HCT116 (cell line): ENCODE results near the gene CDH26. TPM values are rescaled to one million over a fixed set of nuclear protein-coding genes. Genes with fewer than 3 reads are reported as not detected.

Source experiments
- ATAC-seq: fragments of 200-7000 bp; cut with Tn5 transposase; 2 replicates; pipeline ENCODE4 v1.9.1; 2020; ENCODE audit warnings: mild to moderate bottlenecking, moderate library complexity
- BruUV-seq: library from RNA; stranded (reverse); fragments of 400-500 nt; replicated peaks from 2 replicates; lab custom pipeline; 2021; lab: Mats Ljungman, UMichigan
- CTCF ChIA-PET: fragments of 300-600 bp; sonication (Branson Sonifier 250); formaldehyde crosslinking; loops from one replicate; lab custom pipeline; 2021; ENCODE audit warnings: antibody characterized with exemption; lab: Charles Lee
- POLR2A ChIA-PET: fragments of 300-600, 350-600 bp; sonication (Branson Sonifier 250); formaldehyde crosslinking; loops from one replicate; lab custom pipeline; 2021; ENCODE audit warnings: antibody characterized with exemption; lab: Charles Lee
- RAD21 ChIA-PET, 2 experiments: fragments of 300-600 bp; sonication (Branson Sonifier 250); formaldehyde crosslinking; loops; one replicate each; lab custom pipeline; 2023; ENCODE audit warnings: low total read pairs in 2 of 2; ENCODE audit not compliant: uncharacterized antibody in 2 of 2, unreplicated experiment in 2 of 2, low non-redundant PET in 1 of 2; lab: Charles Lee
- DNase-seq: peaks from one replicate; pipeline ENCODE4 v3.0.0-alpha.2; 2010; ENCODE audit warnings: low read depth, low spot score
- H2AFZ ChIP-seq: fragments of 200-600 bp; shearing (Covaris generic), sonication (generic); 2 replicates; pipeline ENCODE4 v1.6.1; 2017; ENCODE audit warnings: low read depth, mixed run types, mixed read lengths, antibody characterized with exemption, low read length; ENCODE audit not compliant: poor library complexity, severe bottlenecking
- H3K27ac ChIP-seq: 2 replicates; pipeline ENCODE4 v1.5.1; 2012; ENCODE audit warnings: low read depth, low read length
- H3K27me3 ChIP-seq: fragments of 200-600 bp; sonication (generic); 2 replicates; pipeline ENCODE4 v1.6.1; 2016; ENCODE audit warnings: mixed run types, low read length, mixed read lengths; ENCODE audit not compliant: insufficient read depth
- H3K36me3 ChIP-seq, 2 experiments: fragments of 200-500 bp in 1 of 2; fragments of 200-600 bp in 1 of 2; sonication (Bioruptor generic) in 1 of 2; sonication (generic) in 1 of 2; 2 replicates each; pipeline versions ENCODE4 v1.5.1 to v1.6.1; 2014 to 2016; ENCODE audit warnings: low read length in 2 of 2, inconsistent platforms in 1 of 2, mixed read lengths in 1 of 2, mixed run types in 1 of 2; ENCODE audit not compliant: insufficient read depth in 2 of 2, control insufficient read depth in 1 of 2
- H3K4me1 ChIP-seq, 2 experiments: fragments of 200-600 bp in 1 of 2; sonication (generic) in 1 of 2; 2 replicates each; pipeline versions ENCODE4 v1.5.1 to v1.6.1; 2012 to 2017; ENCODE audit warnings: low read length in 2 of 2, inconsistent platforms in 1 of 2, mild to moderate bottlenecking in 1 of 2, mixed read lengths in 1 of 2, mixed run types in 1 of 2, moderate library complexity in 1 of 2; ENCODE audit not compliant: insufficient read depth in 2 of 2, control insufficient read depth in 1 of 2
- H3K4me2 ChIP-seq: fragments of 200-600 bp; sonication (generic); 2 replicates; pipeline ENCODE4 v1.6.1; 2017; ENCODE audit warnings: mixed run types, low read length, mixed read lengths
- H3K4me3 ChIP-seq, 2 experiments: fragments of 200-600 bp in 1 of 2; sonication (generic) in 1 of 2; replicated peaks in 1 of 2; 2 replicates each; pipeline ENCODE4 v1.5.1; 2011 to 2016; ENCODE audit warnings: low read length in 2 of 2, control low read depth in 1 of 2, low read depth in 1 of 2, mild to moderate bottlenecking in 1 of 2, mixed read lengths in 1 of 2, mixed run types in 1 of 2
- H3K79me2 ChIP-seq: fragments of 200-600 bp; sonication (generic); 2 replicates; pipeline ENCODE4 v1.6.1; 2017; ENCODE audit warnings: mild to moderate bottlenecking, mixed run types, low read length, moderate library complexity, mixed read lengths; ENCODE audit not compliant: insufficient read depth
- H3K9ac ChIP-seq: fragments of 200-600 bp; sonication (generic); 2 replicates; pipeline ENCODE4 v1.6.1; 2016; ENCODE audit warnings: low read length, mixed read lengths
- H3K9me2 ChIP-seq: fragments of 200-600 bp; sonication (generic), shearing (Covaris generic); 2 replicates; pipeline ENCODE4 v1.6.1; 2017; ENCODE audit warnings: mixed run types, mild to moderate bottlenecking, moderate library complexity; ENCODE audit not compliant: insufficient read depth
- H3K9me3 ChIP-seq, 2 experiments: fragments of 200-500 bp in 1 of 2; fragments of 200-600 bp in 1 of 2; sonication (Bioruptor generic) in 1 of 2; sonication (generic) in 1 of 2; 2 replicates each; pipeline ENCODE4 v1.6.1; 2014 to 2017; ENCODE audit warnings: low read length in 2 of 2, mixed read lengths in 2 of 2, inconsistent platforms in 1 of 2, low read depth in 1 of 2, mild to moderate bottlenecking in 1 of 2, mixed run types in 1 of 2, moderate library complexity in 1 of 2; ENCODE audit not compliant: control insufficient read depth in 1 of 2, insufficient read depth in 1 of 2
- H4K20me1 ChIP-seq: fragments of 200-600 bp; sonication (generic), shearing (Covaris generic); 2 replicates; pipeline ENCODE4 v1.6.1; 2017; ENCODE audit warnings: mixed run types, mild to moderate bottlenecking, moderate library complexity; ENCODE audit not compliant: insufficient read depth
- CBX3 ChIP-seq: IDR thresholded peaks from 2 replicates; pipeline ENCODE4 v1.6.1; 2012; ENCODE audit warnings: low read depth
- CEBPB ChIP-seq: IDR thresholded peaks from 2 replicates; pipeline ENCODE4 v1.6.1; 2012; ENCODE audit warnings: low read depth
- EGR1 ChIP-seq: IDR thresholded peaks from 2 replicates; pipeline ENCODE4 v1.6.1; 2012; ENCODE audit warnings: low read depth
- SIN3A ChIP-seq: IDR thresholded peaks from 2 replicates; pipeline ENCODE4 v1.6.1; 2012; ENCODE audit warnings: low read depth
- SP1 ChIP-seq: IDR thresholded peaks from 2 replicates; pipeline ENCODE4 v1.6.1; 2012; ENCODE audit warnings: low read depth
- ZNF274 ChIP-seq: fragments of 200-500 bp; sonication (Bioruptor generic); IDR thresholded peaks from 2 replicates; pipeline ENCODE4 v1.6.1; 2014; ENCODE audit warnings: mild to moderate bottlenecking, low read depth, low read length, inconsistent platforms
- intact Hi-C: fragments of 100-400 bp; cut with micrococcal nuclease; formaldehyde crosslinking; loops from 2 replicates; pipeline ENCODE4 v1.10.0; 2022
- total RNA-seq: library from RNA; stranded (reverse); gene quantifications from one replicate; pipeline ENCODE4 v1.2.1, GENCODE V29; 2021; ENCODE audit not compliant: unreplicated experiment
- TF ChIP-seq, protein P1 (sequence below): IDR thresholded peaks from 2 replicates; pipeline ENCODE4 v1.6.1; 2012; ENCODE audit warnings: low read depth

CDH26 gene
- total RNA-seq, 1 experiment from 2014 or later: 0.34 TPM

DNA sequence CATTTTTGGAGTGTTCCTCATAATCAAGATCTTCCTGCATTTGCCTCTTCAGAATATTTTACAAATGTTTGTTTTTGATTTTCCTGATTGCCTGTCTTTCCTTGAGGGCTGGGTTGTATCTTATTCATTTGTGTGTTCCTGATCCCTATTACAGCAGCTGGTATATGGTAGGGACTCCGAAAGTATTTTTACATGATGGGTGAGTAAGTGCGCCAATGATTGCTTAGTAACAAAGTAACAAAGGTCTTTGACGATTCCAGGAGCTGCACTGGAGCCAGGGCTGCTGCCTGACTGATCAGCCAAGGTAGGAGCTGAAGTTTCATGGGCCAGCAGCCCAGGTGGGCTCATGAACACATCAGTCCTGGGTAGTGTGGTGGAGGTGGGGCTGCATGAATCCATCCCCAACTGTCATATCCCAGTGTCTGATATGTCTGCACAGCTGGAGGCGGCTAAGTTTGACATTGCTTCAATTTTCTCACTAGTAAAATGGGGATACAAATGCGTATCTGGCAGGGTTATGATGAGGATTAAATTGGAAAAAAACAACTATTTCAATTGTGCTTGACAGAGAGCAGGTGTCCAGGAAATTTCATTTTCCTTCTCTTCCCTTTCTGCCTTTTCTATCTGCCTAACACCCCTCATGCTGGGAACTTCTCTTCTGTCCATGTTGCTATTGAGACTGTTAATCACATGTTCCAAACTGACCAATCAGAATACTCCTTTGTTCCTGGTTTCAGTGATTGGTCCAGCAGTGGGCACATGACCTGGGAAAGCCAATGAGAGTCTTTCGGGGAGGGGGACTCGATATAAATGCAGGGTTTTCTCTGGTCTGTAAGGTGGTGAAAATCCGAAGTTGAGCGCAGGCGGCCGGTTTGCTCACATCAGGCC, 90.7 kb downstream of the CDH26 start:
- no peak overlapping the region for H3K4me3 ChIP-seq
- POLR2A ChIA-PET: no interaction called here
- H3K27me3 ChIP-seq: peaks cover 26% of the 10 kb centered on the region
- H3K27ac ChIP-seq: no peak overlapping the region
- intact Hi-C loops: no loop called here
- H4K20me1 ChIP-seq: no peaks in the 10 kb centered on the region
- CTCF ChIA-PET: interaction anchor here (0.6 kb wide), 1 partner anchor 13 kb away, joined by 3 read pairs; no protein-coding TSS in a partner anchor
- no peak for DNase-seq
- TF ChIP-seq CEBPB (no peak), SIN3A (no peak), EGR1 (no peak), ZNF274 (no peak), SP1 (no peak), CBX3 (no peak)
- TF ChIP-seq, protein P1, sequence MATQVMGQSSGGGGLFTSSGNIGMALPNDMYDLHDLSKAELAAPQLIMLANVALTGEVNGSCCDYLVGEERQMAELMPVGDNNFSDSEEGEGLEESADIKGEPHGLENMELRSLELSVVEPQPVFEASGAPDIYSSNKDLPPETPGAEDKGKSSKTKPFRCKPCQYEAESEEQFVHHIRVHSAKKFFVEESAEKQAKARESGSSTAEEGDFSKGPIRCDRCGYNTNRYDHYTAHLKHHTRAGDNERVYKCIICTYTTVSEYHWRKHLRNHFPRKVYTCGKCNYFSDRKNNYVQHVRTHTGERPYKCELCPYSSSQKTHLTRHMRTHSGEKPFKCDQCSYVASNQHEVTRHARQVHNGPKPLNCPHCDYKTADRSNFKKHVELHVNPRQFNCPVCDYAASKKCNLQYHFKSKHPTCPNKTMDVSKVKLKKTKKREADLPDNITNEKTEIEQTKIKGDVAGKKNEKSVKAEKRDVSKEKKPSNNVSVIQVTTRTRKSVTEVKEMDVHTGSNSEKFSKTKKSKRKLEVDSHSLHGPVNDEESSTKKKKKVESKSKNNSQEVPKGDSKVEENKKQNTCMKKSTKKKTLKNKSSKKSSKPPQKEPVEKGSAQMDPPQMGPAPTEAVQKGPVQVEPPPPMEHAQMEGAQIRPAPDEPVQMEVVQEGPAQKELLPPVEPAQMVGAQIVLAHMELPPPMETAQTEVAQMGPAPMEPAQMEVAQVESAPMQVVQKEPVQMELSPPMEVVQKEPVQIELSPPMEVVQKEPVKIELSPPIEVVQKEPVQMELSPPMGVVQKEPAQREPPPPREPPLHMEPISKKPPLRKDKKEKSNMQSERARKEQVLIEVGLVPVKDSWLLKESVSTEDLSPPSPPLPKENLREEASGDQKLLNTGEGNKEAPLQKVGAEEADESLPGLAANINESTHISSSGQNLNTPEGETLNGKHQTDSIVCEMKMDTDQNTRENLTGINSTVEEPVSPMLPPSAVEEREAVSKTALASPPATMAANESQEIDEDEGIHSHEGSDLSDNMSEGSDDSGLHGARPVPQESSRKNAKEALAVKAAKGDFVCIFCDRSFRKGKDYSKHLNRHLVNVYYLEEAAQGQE: no peak
- TF ChIP-seq, all 23 proteins: peak for 0
- no peaks in the 10 kb centered on the region for H3K9me2 ChIP-seq
- H3K4me2 ChIP-seq: no peak overlapping the region
- H3K9ac ChIP-seq: no peak overlapping the region
- H3K9me3 ChIP-seq: no peaks in the 10 kb centered on the region
- H2AFZ ChIP-seq: no peak overlapping the region
- H3K4me1 ChIP-seq: no peaks in the 10 kb centered on the region
- ATAC-seq: no peak
- H3K36me3 ChIP-seq: no peaks in the 10 kb centered on the region
- BruUV-seq: no TSS peak
- RAD21 ChIA-PET: no interaction called here
- H3K79me2 ChIP-seq: no peaks in the 10 kb centered on the region
